Suprapubic skin (tissue), 4 donors: ENCODE data around the gene ORC3. TPM values are rescaled to one million over a fixed set of nuclear protein-coding genes. Genes with fewer than 3 reads are reported as not detected.

Experiments
- DNase-seq, 2 donors: peaks; one replicate each; pipeline ENCODE4 v3.0.0-alpha.2; 2019; ENCODE audit warnings: low spot score in 2 of 2
- H3K27ac ChIP-seq: fragments of 200-600 bp; sonication (generic); one replicate; pipeline ENCODE4 v1.5.1; 2019
- H3K27me3 ChIP-seq: fragments of 200-600 bp; sonication (generic); one replicate; pipeline ENCODE4 v1.5.1; 2019
- H3K36me3 ChIP-seq: fragments of 200-600 bp; sonication (generic); one replicate; pipeline ENCODE4 v1.5.1; 2019
- H3K4me1 ChIP-seq: fragments of 200-600 bp; sonication (generic); one replicate; pipeline ENCODE4 v1.5.1; 2019
- H3K4me3 ChIP-seq: fragments of 200-600 bp; sonication (generic); one replicate; pipeline ENCODE4 v1.5.1; 2019; ENCODE audit warnings: mild to moderate bottlenecking
- H3K9me3 ChIP-seq: fragments of 200-600 bp; sonication (generic); one replicate; pipeline ENCODE4 v1.5.1; 2019
- CTCF ChIP-seq, 2 donors: fragments of 200-600 bp in 1 of 2; fragments of 450-650 bp in 1 of 2; sonication (generic) in 1 of 2; IDR thresholded peaks; one replicate each; pipeline ENCODE4 v1.5.1; 2016 to 2019; ENCODE audit warnings: antibody characterized with exemption in 2 of 2, mild to moderate bottlenecking in 1 of 2, moderate library complexity in 1 of 2
- EP300 ChIP-seq: sonication (generic); formaldehyde crosslinking; IDR thresholded peaks from one replicate; pipeline ENCODE4 v1.6.1; 2017; ENCODE audit warnings: antibody characterized with exemption
- POLR2A ChIP-seq, 2 donors: fragments of 450-650 bp; IDR thresholded peaks; one replicate each; pipeline ENCODE4 v1.6.1; 2017; ENCODE audit warnings: antibody characterized with exemption in 2 of 2, mild to moderate bottlenecking in 2 of 2, moderate library complexity in 2 of 2
- POLR2AphosphoS5 ChIP-seq, 3 donors: sonication (generic); formaldehyde crosslinking; IDR thresholded peaks; one replicate each; pipeline ENCODE4 v1.6.1; 2017; ENCODE audit warnings: antibody characterized with exemption in 3 of 3
- WGBS: methylation state at CpG from one replicate; pipeline ENCODE4 v1.1.5; 2018; 5-methylcytosine and 5-hydroxymethylcytosine counted together
- total RNA-seq, 4 donors: library from RNA; depleted of rRNA; stranded (reverse); fragments of >200 nt; gene quantifications; one replicate each; pipeline ENCODE4 v1.1.0, GENCODE V29; 2016

Gene ORC3
- total RNA-seq, 4 donors from 2014 or later, result 9.7 to 30.6 (median 12.9) TPM

- Histone ChIP-seq H3K9me3 (no peaks in the 10 kb centered on the region), H3K27me3 (no peaks in the 10 kb centered on the region), H3K27ac (no peak overlapping the region), H3K36me3 (peaks cover 39% of the 10 kb centered on the region), H3K4me1 (no peaks in the 10 kb centered on the region), H3K4me3 (no peak overlapping the region)
- no peak for TF ChIP-seq CTCF (IDR thresholded peaks at IDR 0.05)
- no peak for TF ChIP-seq POLR2AphosphoS5 (IDR thresholded peaks at IDR 0.05)
- TF ChIP-seq POLR2A (IDR thresholded peaks at IDR 0.05), result no peak
- no peak for TF ChIP-seq EP300
- 86% methylated on average over 1 of the region's 1 CpG for whole genome bisulfite sequencing
- no peak for DNase-seq
Measured at GRCh38 chr6:87636315-87636714, 46.4 kb downstream of the ORC3 start.

GRCh38 chr6:87637106-87637505 lies 47.2 kb downstream of the ORC3 start:
- Histone ChIP-seq H3K4me1 (no peaks in the 10 kb centered on the region), H3K27ac (no peak overlapping the region), H3K9me3 (no peaks in the 10 kb centered on the region), H3K27me3 (no peaks in the 10 kb centered on the region), H3K36me3 (peaks cover 39% of the 10 kb centered on the region), H3K4me3 (no peak overlapping the region)
- no peak for DNase-seq
- TF ChIP-seq CTCF (IDR thresholded peaks at IDR 0.05) (no peak), POLR2AphosphoS5 (IDR thresholded peaks at IDR 0.05) (no peak), EP300 (no peak), POLR2A (IDR thresholded peaks at IDR 0.05) (no peak)
- WGBS, result 95% methylated on average over 1 of the region's 1 CpG

DNA sequence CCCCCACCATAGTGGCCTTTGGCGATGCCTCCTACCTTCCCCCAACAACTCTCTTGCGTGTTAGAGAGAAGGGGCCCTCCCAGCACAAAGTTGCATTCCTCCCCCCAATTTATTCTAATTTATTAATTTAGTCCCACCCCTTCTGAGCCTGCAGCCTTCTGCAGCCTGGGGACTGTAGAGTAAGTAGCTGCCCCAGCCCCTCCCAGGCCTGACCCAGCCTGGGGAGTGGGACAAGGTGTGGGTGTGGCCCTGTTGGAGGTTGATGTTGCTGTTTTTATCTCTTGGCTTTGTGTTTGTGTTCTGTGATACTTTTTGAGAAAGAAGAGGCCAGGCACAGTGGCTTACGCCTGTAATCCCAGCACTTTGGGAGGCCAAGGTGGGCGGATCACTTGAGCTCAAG lies 49.4 kb downstream of the ORC3 start:
- Histone ChIP-seq H3K4me1 (no peaks in the 10 kb centered on the region), H3K27ac (no peak overlapping the region), H3K4me3 (no peak overlapping the region), H3K36me3 (peaks cover 32% of the 10 kb centered on the region), H3K9me3 (no peaks in the 10 kb centered on the region), H3K27me3 (no peaks in the 10 kb centered on the region)
- no peak for DNase-seq
- WGBS, result 93% methylated on average over 3 of the region's 4 CpGs
- TF ChIP-seq EP300, result no peak

DNA sequence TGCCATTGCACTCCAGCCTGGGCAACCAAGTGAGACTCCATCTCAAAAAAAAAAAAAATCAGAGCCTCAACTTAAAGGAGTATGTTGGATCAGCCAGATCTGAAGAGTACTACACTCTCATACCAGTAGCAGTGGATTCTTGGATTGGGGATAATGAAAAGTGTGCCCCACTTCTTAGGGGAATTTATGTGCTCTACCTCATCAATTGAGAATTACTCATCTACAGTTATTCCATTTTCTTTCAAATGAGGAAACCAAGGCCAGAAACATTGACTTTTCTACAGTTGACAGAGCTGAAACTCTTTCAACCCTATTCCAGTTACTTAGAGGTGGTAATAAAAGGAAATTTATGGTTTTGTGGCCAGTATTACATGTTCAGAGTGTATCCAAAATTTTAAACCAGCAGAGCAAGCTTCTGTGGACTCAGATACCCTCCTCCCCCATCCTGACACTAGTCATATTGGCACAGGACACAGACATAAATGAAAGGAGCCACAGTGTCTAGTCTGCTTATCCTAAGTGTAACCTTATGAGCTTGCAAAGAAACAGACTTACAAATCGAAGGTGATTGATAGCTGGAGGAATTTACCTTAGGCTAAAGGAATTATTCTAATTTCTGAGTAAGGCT lies 51.2 kb downstream of the ORC3 start:
- TF ChIP-seq POLR2A (IDR thresholded peaks at IDR 0.05) (no peak), CTCF (IDR thresholded peaks at IDR 0.05) (no peak), POLR2AphosphoS5 (IDR thresholded peaks at IDR 0.05) (no peak), EP300 (no peak)
- Histone ChIP-seq H3K27me3 (no peaks in the 10 kb centered on the region), H3K4me3 (no peak overlapping the region), H3K9me3 (no peaks in the 10 kb centered on the region), H3K4me1 (no peaks in the 10 kb centered on the region), H3K27ac (no peak overlapping the region), H3K36me3 (peaks cover 21% of the 10 kb centered on the region)
- DNase-seq, result no peak
- 39% methylated on average over 1 of the region's 1 CpG for WGBS

DNA sequence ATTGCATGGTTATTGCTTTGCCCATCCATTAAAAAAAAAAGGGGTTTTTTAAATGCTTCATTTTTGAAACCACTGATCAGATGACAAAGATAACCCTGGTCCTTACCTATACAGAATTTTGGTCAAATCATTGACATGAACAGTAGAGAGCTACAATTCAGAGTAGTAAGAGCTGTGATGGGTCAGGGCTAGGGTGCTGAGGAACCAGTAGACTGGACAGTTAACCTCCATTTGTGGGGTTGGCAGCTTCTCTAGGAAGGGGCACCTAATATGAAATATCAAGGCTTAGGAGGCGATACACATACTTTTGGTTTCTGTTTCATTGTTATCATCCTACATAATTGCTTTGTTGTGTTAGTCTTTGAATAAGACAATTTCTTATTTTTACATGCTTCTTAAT lies 55.1 kb downstream of the ORC3 start:
- DNase-seq, result no peak
- Histone ChIP-seq H3K4me3 (no peak overlapping the region), H3K27ac (no peak overlapping the region)

More for the DNA sequence above, 55.1 kb downstream of the ORC3 start:
- TF ChIP-seq POLR2AphosphoS5 (IDR thresholded peaks at IDR 0.05), result no peak
- TF ChIP-seq EP300, result no peak
- no peak for TF ChIP-seq CTCF (IDR thresholded peaks at IDR 0.05)
- no peak for TF ChIP-seq POLR2A (IDR thresholded peaks at IDR 0.05)
- no peaks in the 10 kb centered on the region for H3K4me1 ChIP-seq
- 91% methylated on average over 1 of the region's 1 CpG for WGBS
- H3K36me3 ChIP-seq, result peaks cover 8% of the 10 kb centered on the region
- H3K27me3 ChIP-seq, result no peaks in the 10 kb centered on the region
- no peaks in the 10 kb centered on the region for H3K9me3 ChIP-seq
